ENCODE results near the gene ADAM12.

GRCh38 chr10:126321440-126321839 is 66.8 kb downstream of the ADAM12 start:
- no peak for TF ChIP-seq CHD2 (IDR thresholded peaks at IDR 0.05; ENCODE audit: low read depth, low read length)
- no peak for TF ChIP-seq FOSL2 (CRISPR knock-in tag; IDR thresholded peaks at IDR 0.05)
